ENCODE results near the gene MYEF2.

The MYEF2 gene

GRCh38 chr15:48102167-48102566 is 75.9 kb downstream of the MYEF2 start:
- DNase-seq (ENCODE audit: low read depth, low spot score) = no peak
- TF ChIP-seq YY1 (IDR thresholded peaks at IDR 0.05; ENCODE audit: insufficient read depth, insufficient read length) (no peak), SUZ12 (IDR thresholded peaks at IDR 0.05; ENCODE audit: extremely low read depth, insufficient read depth, insufficient read length) (no peak), ZNF274 (IDR thresholded peaks at IDR 0.05; ENCODE audit: low read depth, low read length) (no peak)
- no peaks in the 10 kb centered on the region for H3K36me3 ChIP-seq (ENCODE audit: insufficient read depth, insufficient read length, low read length)

GRCh38 chr15:48101376-48101961 is 76.6 kb downstream of the MYEF2 start:
- DNase-seq (ENCODE audit: low read depth, low spot score) = no peak
- Histone ChIP-seq H3K4me1 (ENCODE audit: insufficient read depth, insufficient read length) (no peaks in the 10 kb centered on the region), H3K9me3 (ENCODE audit: insufficient read depth, low read length) (no peaks in the 10 kb centered on the region), H3K27me3 (ENCODE audit: insufficient read depth, insufficient read length) (no peaks in the 10 kb centered on the region), H3K9ac (ENCODE audit: insufficient read length, low read depth) (no peak overlapping the region), H3K36me3 (ENCODE audit: insufficient read depth, insufficient read length, low read length) (no peaks in the 10 kb centered on the region), H3K4me3 (ENCODE audit: insufficient read length, low read depth) (no peak overlapping the region)
- TF ChIP-seq SUZ12 (IDR thresholded peaks at IDR 0.05; ENCODE audit: extremely low read depth, insufficient read depth, insufficient read length) = no peak
- no peak for TF ChIP-seq ZNF274 (IDR thresholded peaks at IDR 0.05; ENCODE audit: low read depth, low read length)
- TF ChIP-seq YY1 (IDR thresholded peaks at IDR 0.05; ENCODE audit: insufficient read depth, insufficient read length) = no peak

More at GRCh38 chr15:48102167-48102566, 75.9 kb downstream of the MYEF2 start:
- Histone ChIP-seq H3K4me1 (ENCODE audit: insufficient read depth, insufficient read length) (no peaks in the 10 kb centered on the region), H3K4me3 (ENCODE audit: insufficient read length, low read depth) (no peak overlapping the region), H3K27me3 (ENCODE audit: insufficient read depth, insufficient read length) (no peaks in the 10 kb centered on the region), H3K9ac (ENCODE audit: insufficient read length, low read depth) (no peak overlapping the region), H3K9me3 (ENCODE audit: insufficient read depth, low read length) (no peaks in the 10 kb centered on the region)

GRCh38 chr15:48097264-48097663 is 80.8 kb downstream of the MYEF2 start:
- Histone ChIP-seq H3K27me3 (ENCODE audit: insufficient read depth, insufficient read length) (no peaks in the 10 kb centered on the region), H3K36me3 (ENCODE audit: insufficient read depth, insufficient read length, low read length) (no peaks in the 10 kb centered on the region), H3K4me3 (ENCODE audit: insufficient read length, low read depth) (no peak overlapping the region), H3K9ac (ENCODE audit: insufficient read length, low read depth) (no peak overlapping the region), H3K9me3 (ENCODE audit: insufficient read depth, low read length) (no peaks in the 10 kb centered on the region), H3K4me1 (ENCODE audit: insufficient read depth, insufficient read length) (no peaks in the 10 kb centered on the region)
- TF ChIP-seq ZNF274 (IDR thresholded peaks at IDR 0.05; ENCODE audit: low read depth, low read length) (no peak), SUZ12 (IDR thresholded peaks at IDR 0.05; ENCODE audit: extremely low read depth, insufficient read depth, insufficient read length) (no peak), YY1 (IDR thresholded peaks at IDR 0.05; ENCODE audit: insufficient read depth, insufficient read length) (no peak)
- no peak for DNase-seq (ENCODE audit: low read depth, low spot score)

GRCh38 chr15:48096813-48097212 is 81.3 kb downstream of the MYEF2 start:
- Histone ChIP-seq H3K4me3 (ENCODE audit: insufficient read length, low read depth) (no peak overlapping the region), H3K4me1 (ENCODE audit: insufficient read depth, insufficient read length) (no peaks in the 10 kb centered on the region), H3K27me3 (ENCODE audit: insufficient read depth, insufficient read length) (no peaks in the 10 kb centered on the region), H3K36me3 (ENCODE audit: insufficient read depth, insufficient read length, low read length) (no peaks in the 10 kb centered on the region), H3K9ac (ENCODE audit: insufficient read length, low read depth) (no peak overlapping the region), H3K9me3 (ENCODE audit: insufficient read depth, low read length) (no peaks in the 10 kb centered on the region)
- no peak for DNase-seq (ENCODE audit: low read depth, low spot score)
- no peak for TF ChIP-seq YY1 (IDR thresholded peaks at IDR 0.05; ENCODE audit: insufficient read depth, insufficient read length)
- TF ChIP-seq SUZ12 (IDR thresholded peaks at IDR 0.05; ENCODE audit: extremely low read depth, insufficient read depth, insufficient read length) = no peak
- no peak for TF ChIP-seq ZNF274 (IDR thresholded peaks at IDR 0.05; ENCODE audit: low read depth, low read length)

- TF ChIP-seq YY1 (IDR thresholded peaks at IDR 0.05; ENCODE audit: insufficient read depth, insufficient read length) (no peak), ZNF274 (IDR thresholded peaks at IDR 0.05; ENCODE audit: low read depth, low read length) (no peak), SUZ12 (IDR thresholded peaks at IDR 0.05; ENCODE audit: extremely low read depth, insufficient read depth, insufficient read length) (no peak)
These were observed 81.7 kb downstream of the MYEF2 start for GRCh38 chr15:48096355-48096786.

GRCh38 chr15:48091522-48091921 is 86.6 kb downstream of the MYEF2 start:
- DNase-seq (ENCODE audit: low read depth, low spot score) = no peak
- H3K4me3 ChIP-seq (ENCODE audit: insufficient read length, low read depth) = no peak overlapping the region
- no peak overlapping the region for H3K9ac ChIP-seq (ENCODE audit: insufficient read length, low read depth)
- H3K4me1 ChIP-seq (ENCODE audit: insufficient read depth, insufficient read length) = no peaks in the 10 kb centered on the region
- no peaks in the 10 kb centered on the region for H3K36me3 ChIP-seq (ENCODE audit: insufficient read depth, insufficient read length, low read length)
- H3K9me3 ChIP-seq (ENCODE audit: insufficient read depth, low read length) = peaks cover 20% of the 10 kb centered on the region; the same call in 1 of the 2 replicates
- H3K27me3 ChIP-seq (ENCODE audit: insufficient read depth, insufficient read length) = no peaks in the 10 kb centered on the region
- TF ChIP-seq ZNF274 (IDR thresholded peaks at IDR 0.05; ENCODE audit: low read depth, low read length) = no peak
- TF ChIP-seq SUZ12 (IDR thresholded peaks at IDR 0.05; ENCODE audit: extremely low read depth, insufficient read depth, insufficient read length) = no peak
- no peak for TF ChIP-seq YY1 (IDR thresholded peaks at IDR 0.05; ENCODE audit: insufficient read depth, insufficient read length)

More at GRCh38 chr15:48096355-48096786, 81.7 kb downstream of the MYEF2 start:
- Histone ChIP-seq H3K36me3 (ENCODE audit: insufficient read depth, insufficient read length, low read length) (no peaks in the 10 kb centered on the region), H3K4me1 (ENCODE audit: insufficient read depth, insufficient read length) (no peaks in the 10 kb centered on the region), H3K9me3 (ENCODE audit: insufficient read depth, low read length) (no peaks in the 10 kb centered on the region), H3K4me3 (ENCODE audit: insufficient read length, low read depth) (no peak overlapping the region), H3K9ac (ENCODE audit: insufficient read length, low read depth) (no peak overlapping the region), H3K27me3 (ENCODE audit: insufficient read depth, insufficient read length) (no peaks in the 10 kb centered on the region)
- DNase-seq (ENCODE audit: low read depth, low spot score) = no peak

- no peak for TF ChIP-seq ZNF274 (IDR thresholded peaks at IDR 0.05; ENCODE audit: low read depth, low read length)
- peaks cover 20% of the 10 kb centered on the region; the same call in 1 of the 2 replicates for H3K9me3 ChIP-seq (ENCODE audit: insufficient read depth, low read length)
- H3K4me1 ChIP-seq (ENCODE audit: insufficient read depth, insufficient read length) = no peaks in the 10 kb centered on the region
- no peaks in the 10 kb centered on the region for H3K36me3 ChIP-seq (ENCODE audit: insufficient read depth, insufficient read length, low read length)
- H3K9ac ChIP-seq (ENCODE audit: insufficient read length, low read depth) = no peak overlapping the region
- no peak for DNase-seq (ENCODE audit: low read depth, low spot score)
- no peaks in the 10 kb centered on the region for H3K27me3 ChIP-seq (ENCODE audit: insufficient read depth, insufficient read length)
- H3K4me3 ChIP-seq (ENCODE audit: insufficient read length, low read depth) = no peak overlapping the region
These were observed 87.4 kb downstream of the MYEF2 start for GRCh38 chr15:48090666-48091065.
